SJCRH30 (cell line): ENCODE measurements around the gene PSMD12. TPM values are rescaled to one million over a fixed set of nuclear protein-coding genes. Genes with fewer than 3 reads are reported as not detected.
"Not testable (repeated sequence)": the region's sequence is repeated elsewhere in the genome, so short reads cannot be mapped to it uniquely, and the experiment has no call there.

Experiments
- DNase-seq, 2 experiments: peaks; one replicate each; pipeline ENCODE4 v3.0.0-alpha.2; 2015 to 2020
- H3K27ac ChIP-seq: fragments of 250-450 bp; sonication (Bioruptor Pico); 2 replicates; pipeline ENCODE4 v1.5.1; 2020; ENCODE audit warnings: mild to moderate bottlenecking, moderate library complexity
- H3K27me3 ChIP-seq: fragments of 250-450 bp; sonication (Bioruptor Pico); 2 replicates; pipeline ENCODE4 v1.5.1; 2020; ENCODE audit warnings: mild to moderate bottlenecking, moderate library complexity
- H3K36me3 ChIP-seq: fragments of 250-450 bp; sonication (Bioruptor Pico); 2 replicates; pipeline ENCODE4 v1.5.1; 2020; ENCODE audit warnings: mild to moderate bottlenecking, moderate library complexity
- H3K4me1 ChIP-seq: fragments of 250-450 bp; sonication (Bioruptor Pico); 2 replicates; pipeline ENCODE4 v1.5.1; 2020; ENCODE audit warnings: mild to moderate bottlenecking, moderate library complexity
- H3K4me3 ChIP-seq: fragments of 250-450 bp; sonication (Bioruptor Pico); 2 replicates; pipeline ENCODE4 v1.5.1; 2020; ENCODE audit warnings: mild to moderate bottlenecking, moderate library complexity
- H3K9me3 ChIP-seq: fragments of 250-450 bp; sonication (Bioruptor Pico); replicated peaks from 2 replicates; pipeline ENCODE4 v1.5.1; 2020; ENCODE audit warnings: mild to moderate bottlenecking, moderate library complexity
- total RNA-seq: library from RNA; depleted of rRNA; stranded (reverse); fragments of >200 nt; shearing (Covaris generic); gene quantifications from 2 replicates; pipeline ENCODE4 v1.2.3, GENCODE V29; 2014

PSMD12 gene
- total RNA-seq, 1 experiment from 2014 or later, result 69.7 TPM

GRCh38 chr17:67322042-67322787 is 44.2 kb downstream of the PSMD12 start:
- Histone ChIP-seq H3K27me3 (no peaks in the 10 kb centered on the region), H3K27ac (no peak overlapping the region), H3K9me3 (no peaks in the 10 kb centered on the region), H3K36me3 (no peaks in the 10 kb centered on the region), H3K4me3 (peak overlapping the region; percentile 37), H3K4me1 (peaks cover 2% of the 10 kb centered on the region)
- peak; percentile 57 to 68 for DNase-seq

- DNase-seq, H3K27me3 ChIP-seq, H3K36me3 ChIP-seq, H3K4me1 ChIP-seq, H3K27ac ChIP-seq, H3K9me3 ChIP-seq: not testable (repeated sequence)
- peak overlapping the region; percentile 37 for H3K4me3 ChIP-seq
These were observed 44.9 kb downstream of the PSMD12 start for GRCh38 chr17:67321486-67321885.

DNA sequence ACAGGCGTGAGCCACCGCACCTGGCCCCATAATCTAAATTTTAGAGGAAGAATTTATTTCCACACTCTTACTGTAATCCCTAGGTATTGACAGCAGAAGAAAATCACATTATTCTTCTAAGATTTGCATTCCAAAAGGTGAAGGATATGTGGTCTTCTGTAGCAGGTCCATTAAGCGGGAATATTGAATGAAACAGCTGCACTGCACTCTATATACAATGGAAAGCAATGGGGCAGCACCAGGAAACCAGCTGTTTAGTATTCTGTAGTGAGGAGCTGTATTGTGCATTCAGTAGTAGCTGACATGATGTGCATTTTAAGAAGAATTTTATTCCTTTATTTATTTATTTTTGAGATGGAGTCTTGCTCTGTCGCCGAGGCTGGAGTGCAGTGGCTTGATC is 49.6 kb downstream of the PSMD12 start:
- Histone ChIP-seq H3K27ac (peak overlapping the region; percentile 54), H3K4me3 (0 out of 2 replicates have a peak overlapping the region, but pooled peaks have one; percentile 10), H3K9me3 (no peaks in the 10 kb centered on the region), H3K36me3 (no peaks in the 10 kb centered on the region), H3K4me1 (peaks cover 10% of the 10 kb centered on the region), H3K27me3 (no peaks in the 10 kb centered on the region)
- DNase-seq, result peak; percentile 53 to 80

- Histone ChIP-seq H3K27ac (no peak overlapping the region), H3K9me3 (no peaks in the 10 kb centered on the region), H3K4me1 (peaks cover 10% of the 10 kb centered on the region), H3K27me3 (no peaks in the 10 kb centered on the region), H3K36me3 (no peaks in the 10 kb centered on the region), H3K4me3 (no peak overlapping the region)
- no peak for DNase-seq
These were observed 50.5 kb downstream of the PSMD12 start for GRCh38 chr17:67315865-67316264.

GRCh38 chr17:67312265-67312664 is 54.1 kb downstream of the PSMD12 start:
- Histone ChIP-seq H3K27me3 (no peaks in the 10 kb centered on the region), H3K36me3 (no peaks in the 10 kb centered on the region), H3K9me3 (no peaks in the 10 kb centered on the region), H3K4me1 (peaks cover 8% of the 10 kb centered on the region), H3K27ac (no peak overlapping the region), H3K4me3 (no peak overlapping the region)
- no peak for DNase-seq

DNA sequence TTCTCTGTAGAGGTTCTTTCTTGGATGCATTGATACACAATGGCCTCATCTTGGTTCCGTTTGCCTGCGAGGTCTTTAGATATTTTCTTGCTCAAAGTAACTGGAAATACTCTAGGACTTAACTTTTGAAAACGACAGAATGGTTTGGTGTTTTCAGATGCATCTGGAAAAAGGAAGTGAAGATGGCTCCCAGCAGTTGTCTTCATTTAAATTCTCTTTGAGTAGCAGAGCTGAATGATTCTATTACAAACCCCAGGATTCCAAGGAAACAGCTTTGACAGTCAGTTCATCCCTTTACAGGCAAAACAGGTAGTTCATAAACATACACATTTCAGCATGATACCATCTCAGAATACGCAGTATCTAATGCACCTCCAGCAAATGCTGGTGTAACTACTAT is 54.8 kb downstream of the PSMD12 start:
- Histone ChIP-seq H3K4me1 (peaks cover 4% of the 10 kb centered on the region), H3K27me3 (no peaks in the 10 kb centered on the region), H3K9me3 (no peaks in the 10 kb centered on the region)

GRCh38 chr17:67310406-67310805 is 56.0 kb downstream of the PSMD12 start:
- no peak for DNase-seq
- H3K4me3 ChIP-seq, result no peak overlapping the region
- H3K36me3 ChIP-seq, result no peaks in the 10 kb centered on the region
- H3K27ac ChIP-seq, result no peak overlapping the region
- H3K27me3 ChIP-seq, result no peaks in the 10 kb centered on the region
- no peaks in the 10 kb centered on the region for H3K9me3 ChIP-seq
- peaks cover 15% of the 10 kb centered on the region for H3K4me1 ChIP-seq

More for the DNA sequence above, 54.8 kb downstream of the PSMD12 start:
- Histone ChIP-seq H3K36me3 (no peaks in the 10 kb centered on the region), H3K4me3 (no peak overlapping the region), H3K27ac (no peak overlapping the region)
- DNase-seq, result no peak

DNA sequence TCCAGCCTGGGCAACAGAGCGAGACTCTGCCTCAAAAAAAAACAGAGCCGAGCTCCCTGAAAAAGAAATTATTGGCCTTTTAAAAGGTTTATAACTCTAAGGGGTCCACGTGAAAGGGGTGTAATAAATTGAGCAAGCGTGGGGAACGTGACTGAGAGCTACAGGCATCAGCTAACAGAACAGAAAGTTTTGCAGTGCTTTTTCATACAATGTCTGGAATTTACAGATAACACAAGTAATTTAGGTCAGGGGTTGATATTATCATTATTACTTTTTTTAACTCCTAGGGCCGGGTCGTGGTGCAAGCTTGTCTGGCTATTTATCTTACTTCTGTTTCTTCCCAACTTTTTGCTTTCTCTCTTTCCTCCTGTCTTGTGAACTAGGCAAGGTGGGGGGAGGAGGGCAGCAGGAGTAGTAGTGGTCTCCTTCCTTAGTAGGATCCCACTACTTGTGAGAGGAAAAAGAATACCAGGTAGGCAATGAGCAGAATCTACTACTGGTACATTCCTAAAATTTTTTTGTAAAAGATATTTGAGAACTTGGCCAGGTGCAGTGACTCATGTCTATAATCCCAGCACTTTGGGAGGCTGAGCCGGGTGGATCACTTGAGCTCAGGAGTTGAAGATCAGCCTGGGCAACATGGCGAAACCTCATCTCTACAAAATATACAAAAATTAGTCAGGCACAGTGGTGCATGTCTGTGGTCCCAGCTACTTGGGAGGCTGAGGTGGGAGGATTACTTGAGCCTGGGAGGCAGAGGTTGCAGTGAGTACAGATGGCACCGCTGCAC is 60.7 kb downstream of the PSMD12 start:
- DNase-seq, result peak; percentile 69 to 80

GRCh38 chr17:67297454-67297960 is 68.9 kb downstream of the PSMD12 start:
- no peak overlapping the region for H3K4me3 ChIP-seq
- H3K9me3 ChIP-seq, result no peaks in the 10 kb centered on the region
- H3K4me1 ChIP-seq, result peaks cover 10% of the 10 kb centered on the region; the same call in 1 of the 2 replicates
- no peaks in the 10 kb centered on the region for H3K36me3 ChIP-seq
- no peaks in the 10 kb centered on the region for H3K27me3 ChIP-seq
- no peak overlapping the region for H3K27ac ChIP-seq
- no peak for DNase-seq

More for the DNA sequence above, 60.7 kb downstream of the PSMD12 start:
- not testable (repeated sequence) for H3K4me3 ChIP-seq, H3K36me3 ChIP-seq, H3K27me3 ChIP-seq, H3K9me3 ChIP-seq
- Histone ChIP-seq H3K27ac (peak overlapping the region; percentile 52), H3K4me1 (peaks cover 17% of the 10 kb centered on the region)

- Histone ChIP-seq H3K4me3 (no peak overlapping the region), H3K9me3 (no peaks in the 10 kb centered on the region), H3K27ac (no peak overlapping the region), H3K27me3 (no peaks in the 10 kb centered on the region), H3K4me1 (peaks cover 13% of the 10 kb centered on the region; the same call in 1 of the 2 replicates), H3K36me3 (no peaks in the 10 kb centered on the region)
- DNase-seq, result no peak
These were observed 71.8 kb downstream of the PSMD12 start for GRCh38 chr17:67294451-67295199.

GRCh38 chr17:67293251-67294203 is 72.8 kb downstream of the PSMD12 start:
- H3K4me1 ChIP-seq, result peaks cover 13% of the 10 kb centered on the region; the same call in 1 of the 2 replicates
- H3K27ac ChIP-seq, result peak overlapping the region; percentile 8; the same call in 1 of the 2 replicates
- peak overlapping the region; percentile 31 for H3K4me3 ChIP-seq
- no peaks in the 10 kb centered on the region for H3K9me3 ChIP-seq
- no peaks in the 10 kb centered on the region for H3K36me3 ChIP-seq
- peak; percentile 84 to 89 for DNase-seq
- H3K27me3 ChIP-seq, result no peaks in the 10 kb centered on the region

GRCh38 chr17:67290711-67291291 is 75.6 kb downstream of the PSMD12 start:
- H3K27ac ChIP-seq, result peak overlapping the region; percentile 9; the same call in 1 of the 2 replicates
- DNase-seq, result peak; percentile 81 to 85

GRCh38 chr17:67290244-67290643 is 76.1 kb downstream of the PSMD12 start:
- Histone ChIP-seq H3K27me3 (no peaks in the 10 kb centered on the region), H3K27ac (no peak overlapping the region), H3K4me3 (no peak overlapping the region), H3K9me3 (no peaks in the 10 kb centered on the region), H3K4me1 (peaks cover 7% of the 10 kb centered on the region; the same call in 1 of the 2 replicates), H3K36me3 (no peaks in the 10 kb centered on the region)
- no peak for DNase-seq

More at GRCh38 chr17:67290711-67291291, 75.6 kb downstream of the PSMD12 start:
- H3K27me3 ChIP-seq, result no peaks in the 10 kb centered on the region
- peak overlapping the region; percentile 18 for H3K4me3 ChIP-seq
- H3K9me3 ChIP-seq, result no peaks in the 10 kb centered on the region
- H3K36me3 ChIP-seq, result no peaks in the 10 kb centered on the region
- peaks cover 7% of the 10 kb centered on the region; the same call in 1 of the 2 replicates for H3K4me1 ChIP-seq
